GM19455 (cell line): ENCODE data around the gene HOXD8.

ENCODE experiments used
- ATAC-seq: cut with Tn5 transposase; IDR thresholded peaks from one replicate; pipeline ENCODE4 v1.9.1; 2021; ENCODE audit not compliant: unreplicated experiment

Gene HOXD8

DNA sequence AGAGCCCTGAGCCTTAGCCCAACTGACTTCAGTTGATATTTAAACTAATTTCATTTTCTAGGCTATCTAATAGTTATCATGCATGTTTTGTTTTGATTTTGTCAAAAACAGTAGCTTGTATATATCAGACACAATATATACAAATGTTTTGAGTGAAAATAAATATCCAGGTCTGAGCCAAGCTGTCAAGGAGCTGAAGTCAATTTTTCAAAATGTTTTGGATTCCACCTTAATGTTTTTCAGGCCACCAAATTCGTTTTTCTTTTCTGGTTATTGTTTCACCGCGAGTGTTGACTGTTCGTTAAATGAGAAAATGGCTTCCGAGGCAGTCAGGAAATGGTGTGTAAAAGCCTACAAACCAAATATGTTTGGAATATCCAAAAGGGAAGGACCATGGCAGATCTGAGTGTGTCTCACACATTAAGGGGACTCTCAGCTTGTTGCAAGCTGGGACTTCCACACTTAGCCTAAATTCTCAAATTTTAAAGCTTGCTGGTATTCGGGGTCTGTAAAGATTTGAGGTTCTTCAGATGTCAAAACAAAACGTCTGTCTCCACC is 27.1 kb upstream of the HOXD8 start:
- ATAC-seq = no peak

DNA sequence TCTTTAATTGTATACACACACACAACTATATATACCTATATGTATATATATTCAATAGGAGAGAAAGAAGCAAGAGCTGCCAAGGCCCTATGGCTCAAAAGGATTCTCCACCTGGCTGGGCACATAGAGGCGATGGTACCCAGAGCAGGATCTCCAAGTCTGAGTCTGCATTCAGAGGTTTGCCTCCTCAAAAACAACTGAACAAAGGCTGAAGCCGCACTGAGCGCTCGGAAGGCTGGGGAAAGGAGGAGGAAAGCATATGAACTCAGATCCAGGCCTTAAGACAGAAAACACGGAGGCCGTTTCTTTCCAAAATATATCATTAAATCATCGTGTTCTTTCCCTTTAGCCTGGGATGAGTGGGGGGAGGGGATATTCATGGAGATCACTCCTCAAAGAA is 26.3 kb upstream of the HOXD8 start:
- no peak for ATAC-seq

DNA sequence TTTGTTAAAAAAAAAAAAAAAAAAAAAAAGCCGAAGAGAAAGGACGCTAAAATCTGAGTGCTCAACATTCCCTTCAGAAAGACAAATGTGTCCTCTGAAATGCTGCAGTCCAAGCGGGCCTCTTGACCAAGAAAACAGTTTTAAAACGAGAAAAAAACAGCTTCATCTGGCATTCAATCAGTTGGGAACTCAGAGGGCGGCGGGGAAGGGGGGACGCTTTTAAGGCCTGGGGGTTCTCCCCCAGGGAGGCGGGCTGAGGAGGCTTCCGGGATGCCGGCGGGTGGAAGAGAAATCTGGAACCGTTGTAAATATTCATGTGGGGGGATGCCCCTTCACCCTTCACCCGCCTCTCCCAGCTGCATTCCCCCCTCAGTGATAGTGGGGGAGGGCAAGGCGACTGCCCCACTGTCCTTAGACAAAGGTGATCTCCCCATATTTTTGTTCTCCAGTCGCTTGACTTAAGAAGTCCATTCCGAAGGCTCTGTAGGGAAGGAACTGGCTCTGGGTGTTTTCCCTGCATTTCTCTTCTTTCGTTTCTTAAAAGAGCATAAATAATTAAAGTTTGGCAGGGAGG is 25.7 kb upstream of the HOXD8 start:
- no peak for ATAC-seq

DNA sequence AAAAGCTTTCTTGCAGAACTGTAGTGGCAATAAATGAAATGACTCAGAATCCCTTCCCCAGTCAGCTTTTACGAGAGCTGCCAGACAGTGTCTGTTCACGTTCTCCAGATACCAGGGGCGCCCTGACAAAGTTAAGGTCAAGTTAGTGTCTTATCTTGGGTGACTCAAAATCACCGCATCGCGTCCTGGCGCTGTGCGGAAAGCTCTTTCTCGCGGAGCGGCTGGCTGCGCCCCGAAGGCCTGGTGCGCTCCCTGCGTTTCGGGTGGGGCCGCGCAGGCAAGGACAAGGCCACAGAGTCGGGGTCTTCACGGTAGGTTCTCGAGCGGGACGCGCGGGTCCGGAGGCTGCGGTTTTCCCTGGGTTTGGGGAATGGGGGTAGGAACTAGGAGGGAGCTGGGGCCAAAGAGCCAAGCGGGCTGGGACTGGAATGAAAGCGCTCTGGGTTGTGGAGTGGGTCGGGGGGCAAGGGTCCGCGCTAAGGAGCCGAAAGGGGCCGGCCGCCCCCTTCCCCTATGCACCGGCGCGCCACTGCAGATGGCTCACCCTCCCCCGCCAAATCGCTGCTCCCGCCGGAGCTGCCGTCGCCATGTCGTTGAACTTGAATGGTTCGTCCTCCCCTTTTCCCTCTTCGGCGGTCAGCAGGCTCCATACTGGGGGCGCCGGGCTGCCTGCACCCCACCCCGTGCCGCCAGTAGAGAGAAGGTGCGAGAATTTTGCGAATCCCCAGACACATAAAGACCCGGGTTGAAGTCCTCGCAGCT is 25.0 kb upstream of the HOXD8 start:
- ATAC-seq = no peak

DNA sequence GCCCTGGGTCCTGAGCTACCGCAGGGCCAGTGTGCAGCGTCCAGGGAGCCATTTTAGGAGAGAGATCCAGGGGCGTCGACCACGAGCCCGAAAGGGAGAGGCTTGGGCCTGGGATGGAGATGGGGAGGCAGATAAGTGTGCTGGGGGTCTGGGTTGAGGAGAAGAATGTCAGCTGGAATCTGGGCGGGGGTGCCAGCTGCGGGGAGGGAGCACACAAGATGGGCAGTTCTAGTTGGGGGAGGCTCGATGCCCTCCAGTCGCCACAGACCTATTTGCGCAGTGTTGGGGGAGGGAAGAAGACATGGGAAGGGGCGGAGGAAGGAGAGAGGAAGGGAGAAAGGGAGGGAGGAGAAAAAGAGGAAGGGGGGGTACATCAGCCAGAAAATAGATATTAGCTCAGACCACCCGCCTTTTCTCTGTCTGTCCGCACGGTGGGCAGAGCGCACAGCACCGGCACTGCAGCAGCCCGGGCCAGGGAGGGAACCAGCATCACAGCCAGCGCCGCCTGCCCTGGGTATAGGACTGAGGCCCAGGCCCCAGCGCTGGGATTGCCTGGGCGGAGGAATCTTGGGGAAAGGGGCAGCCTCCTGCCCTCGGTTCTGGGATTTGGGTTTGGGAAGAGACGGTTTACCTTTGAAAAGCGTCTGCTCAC is 24.3 kb upstream of the HOXD8 start:
- ATAC-seq = no peak

DNA sequence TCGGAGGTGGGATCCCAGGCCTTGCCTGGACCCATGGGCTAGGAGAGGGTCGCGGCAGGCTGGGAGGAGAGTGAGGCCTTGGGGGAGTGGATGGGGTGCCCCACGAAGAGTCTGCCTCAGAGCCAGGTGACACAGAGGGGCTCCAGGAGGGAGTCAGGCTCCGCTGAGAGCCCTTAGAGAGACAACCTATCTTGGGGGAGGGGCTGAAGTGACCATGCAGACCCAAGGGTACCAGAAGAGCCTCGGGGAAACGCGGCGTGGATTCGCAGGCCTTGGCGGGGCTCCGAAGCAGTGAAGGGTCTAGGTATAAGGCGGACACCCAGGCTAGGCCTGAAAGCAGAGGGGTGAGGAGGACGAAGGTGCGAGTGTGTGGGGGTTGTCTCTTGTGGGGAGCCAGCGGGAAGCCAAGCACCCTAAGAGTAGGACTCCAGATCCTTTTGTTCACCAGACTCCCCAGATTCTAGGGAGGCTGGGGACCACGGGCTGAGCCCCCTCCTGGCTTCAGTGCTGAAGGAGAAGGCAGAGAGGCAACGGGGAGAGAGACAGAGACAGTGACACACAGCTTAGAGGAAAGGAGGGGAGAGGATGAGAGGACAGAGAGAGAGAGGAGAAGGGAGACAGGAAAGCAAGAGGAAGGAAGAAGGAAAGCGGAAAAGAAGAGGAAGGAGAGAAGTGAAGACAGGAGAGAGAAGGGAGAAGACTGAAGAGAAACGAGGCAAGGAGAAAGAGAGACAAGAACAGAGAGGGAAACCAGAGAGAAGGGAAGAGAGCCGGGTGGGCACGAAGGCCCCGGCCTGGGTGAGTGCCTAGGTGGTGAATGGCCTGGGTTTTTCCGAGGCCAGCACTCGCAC is 23.6 kb upstream of the HOXD8 start:
- no peak for ATAC-seq

DNA sequence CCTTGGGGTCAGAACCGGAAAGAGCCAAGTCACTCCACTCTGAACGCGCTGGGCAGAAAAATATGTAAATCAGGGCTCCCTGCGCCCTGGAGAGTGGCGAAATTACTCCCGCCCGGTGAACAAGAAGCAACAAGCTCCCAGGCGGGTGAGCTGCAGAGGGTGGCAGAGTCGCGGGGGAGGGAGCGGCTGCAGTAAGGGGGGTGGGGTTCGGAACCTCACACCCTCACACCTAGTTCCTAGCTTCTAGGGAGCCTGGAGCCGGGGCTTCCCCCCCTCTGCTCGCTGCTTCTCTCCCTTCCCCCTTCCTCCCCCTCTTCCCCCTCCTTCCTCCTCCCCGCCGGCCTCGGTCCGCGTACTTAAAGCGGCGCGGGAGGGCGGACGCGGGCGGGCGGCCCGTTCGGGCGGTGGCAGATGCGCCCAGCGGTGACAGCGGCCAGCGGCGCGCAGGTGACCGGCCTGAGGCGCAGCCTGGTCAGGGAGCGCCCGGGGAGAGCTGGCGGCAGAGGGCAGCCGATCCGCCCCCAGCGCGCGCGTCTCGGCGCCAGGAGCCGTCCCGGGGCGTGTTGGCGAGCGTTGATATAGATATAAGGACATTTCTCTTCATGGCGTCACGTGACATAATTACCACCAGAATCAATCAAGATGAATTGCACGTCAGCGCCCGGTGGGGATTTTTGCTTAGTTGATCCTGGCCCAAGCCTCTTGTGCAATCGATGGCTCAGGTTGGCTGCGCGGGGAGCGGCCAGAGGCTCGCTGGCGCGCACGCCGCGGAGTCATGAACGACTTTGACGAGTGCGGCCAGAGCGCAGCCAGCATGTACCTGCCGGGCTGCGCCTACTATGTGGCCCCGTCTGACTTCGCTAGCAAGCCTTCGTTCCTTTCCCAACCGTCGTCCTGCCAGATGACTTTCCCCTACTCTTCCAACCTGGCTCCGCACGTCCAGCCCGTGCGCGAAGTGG is 22.6 kb upstream of the HOXD8 start, which contains the start of gene HOXD11:
HOXD11 (plus strand) TSS at position 700 of the 959 bp plus-strand sequence; CDS start at position 776, 76 bp downstream.
- ATAC-seq = no peak

DNA sequence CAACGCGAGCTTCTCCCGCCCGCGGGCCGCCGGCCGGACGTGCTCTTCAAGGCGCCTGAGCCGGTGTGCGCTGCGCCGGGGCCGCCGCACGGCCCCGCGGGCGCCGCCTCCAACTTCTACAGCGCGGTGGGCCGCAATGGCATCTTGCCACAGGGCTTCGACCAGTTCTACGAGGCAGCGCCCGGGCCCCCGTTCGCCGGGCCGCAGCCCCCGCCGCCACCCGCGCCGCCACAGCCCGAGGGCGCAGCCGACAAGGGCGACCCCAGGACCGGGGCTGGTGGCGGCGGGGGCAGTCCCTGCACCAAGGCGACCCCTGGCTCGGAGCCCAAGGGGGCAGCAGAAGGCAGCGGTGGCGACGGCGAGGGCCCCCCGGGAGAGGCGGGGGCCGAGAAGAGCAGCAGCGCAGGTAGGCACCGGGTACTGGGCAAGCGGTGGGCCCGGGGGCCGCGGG is 21.7 kb upstream of the HOXD8 start:
- ATAC-seq = no peak

DNA sequence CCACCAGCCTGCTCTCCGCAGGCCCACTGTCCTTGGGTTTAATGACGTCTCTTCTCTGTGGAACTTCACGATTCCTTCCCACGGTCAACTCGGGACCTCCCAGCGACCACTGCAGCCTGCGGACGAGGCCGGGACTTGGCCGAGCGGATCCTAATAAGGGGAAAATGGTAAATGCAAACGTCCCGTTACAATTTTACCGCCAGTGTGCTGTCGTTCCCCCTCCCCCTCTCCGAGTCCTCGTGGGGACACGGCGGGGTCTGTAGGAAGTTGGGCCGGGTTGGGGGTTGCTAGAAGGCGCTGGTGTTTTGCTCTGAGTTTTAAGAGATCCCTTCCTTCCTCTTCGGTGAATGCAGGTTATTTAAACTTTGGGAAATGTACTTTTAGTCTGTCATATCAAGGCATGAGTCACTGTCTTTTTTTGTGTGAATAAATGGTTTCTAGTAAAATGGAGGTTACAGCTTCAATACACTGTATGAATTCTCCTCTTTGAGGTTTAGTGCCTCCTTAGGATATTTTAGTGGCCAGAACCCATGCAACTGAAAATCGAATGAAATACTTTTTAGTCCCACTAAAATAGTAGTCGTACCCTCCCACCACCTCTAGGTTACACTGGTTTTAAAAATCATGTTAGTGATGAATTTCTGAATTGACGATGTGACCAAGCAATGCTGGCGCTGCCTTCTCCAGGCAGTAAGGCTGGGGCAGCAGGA is 20.2 kb upstream of the HOXD8 start:
- ATAC-seq = no peak

DNA sequence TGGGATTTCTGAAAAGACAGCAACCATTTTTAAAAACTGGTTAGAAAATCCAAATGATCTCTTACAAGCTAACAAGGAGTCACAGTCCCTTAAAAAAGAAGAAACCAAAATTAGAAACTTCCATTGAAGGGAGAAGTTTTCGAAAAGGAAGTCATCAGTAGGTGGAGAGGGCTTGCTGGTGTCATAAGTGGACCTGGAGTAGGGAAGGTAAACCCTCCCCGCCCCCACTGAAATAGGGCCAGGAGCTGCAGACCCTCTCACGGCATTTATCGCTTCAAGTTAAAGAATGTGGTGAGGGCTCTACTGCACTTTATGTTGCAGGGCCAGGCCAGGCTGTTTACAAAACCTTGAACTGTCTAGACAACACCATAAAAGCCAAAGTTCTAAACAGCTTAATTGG is 19.6 kb upstream of the HOXD8 start:
- ATAC-seq = no peak

DNA sequence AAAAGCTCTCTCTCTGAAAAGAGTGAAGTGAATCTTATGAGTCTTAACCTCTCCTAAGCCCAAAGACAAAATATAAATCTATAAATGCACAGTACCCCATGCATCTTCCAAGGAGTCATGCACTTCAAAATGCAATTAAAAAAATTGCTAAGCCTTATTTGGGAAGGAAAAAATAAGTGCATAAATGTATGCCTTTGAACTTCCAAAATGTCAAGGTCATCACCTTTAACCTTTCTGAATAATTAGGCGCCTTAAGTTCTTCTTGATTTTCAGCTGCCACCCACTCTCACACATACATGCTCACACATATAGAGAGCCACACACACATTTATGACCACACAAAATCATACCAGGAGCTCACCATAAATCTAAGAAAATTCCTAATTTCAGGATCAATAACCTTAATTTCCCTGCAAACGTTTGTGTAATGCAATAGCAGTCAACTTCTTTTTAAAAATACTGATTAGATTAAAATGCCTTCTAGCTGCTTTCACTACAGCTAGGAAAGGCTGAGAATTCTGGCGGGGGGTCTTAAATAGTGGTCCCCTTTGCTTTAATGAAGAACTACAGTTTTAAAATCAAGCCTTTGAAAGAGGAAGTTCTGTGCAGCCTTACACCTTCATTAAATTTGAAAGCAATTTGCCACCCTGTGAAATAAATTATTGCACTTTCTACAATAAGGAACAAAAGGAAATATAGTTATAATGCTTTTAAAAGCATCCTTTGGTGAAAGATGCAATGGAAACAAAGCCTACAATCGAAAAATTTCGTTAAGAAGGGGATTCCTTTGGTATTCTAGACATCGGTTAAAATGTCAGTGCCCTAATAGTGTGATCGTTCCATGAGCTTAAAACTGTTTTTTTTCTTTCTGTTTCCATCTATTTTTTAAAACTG is 18.8 kb upstream of the HOXD8 start:
- ATAC-seq = no peak

DNA sequence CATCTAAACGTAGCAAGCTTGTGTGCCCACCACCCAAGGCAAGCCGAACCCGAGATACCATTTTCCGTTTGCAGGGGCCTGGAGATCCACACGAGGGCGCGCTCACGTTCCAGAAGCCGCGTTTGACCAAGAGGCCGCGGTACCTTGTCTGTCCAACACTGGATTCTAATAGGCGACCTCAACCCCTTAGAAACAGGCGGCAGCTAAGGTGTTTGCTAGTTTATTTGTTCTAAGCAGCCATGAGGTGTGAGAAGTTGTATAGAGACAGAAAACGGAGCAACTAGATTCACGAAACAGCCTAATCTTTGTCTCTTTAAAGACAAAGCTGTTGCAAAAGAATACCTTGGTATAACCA is 18.2 kb upstream of the HOXD8 start:
- ATAC-seq = no peak

DNA sequence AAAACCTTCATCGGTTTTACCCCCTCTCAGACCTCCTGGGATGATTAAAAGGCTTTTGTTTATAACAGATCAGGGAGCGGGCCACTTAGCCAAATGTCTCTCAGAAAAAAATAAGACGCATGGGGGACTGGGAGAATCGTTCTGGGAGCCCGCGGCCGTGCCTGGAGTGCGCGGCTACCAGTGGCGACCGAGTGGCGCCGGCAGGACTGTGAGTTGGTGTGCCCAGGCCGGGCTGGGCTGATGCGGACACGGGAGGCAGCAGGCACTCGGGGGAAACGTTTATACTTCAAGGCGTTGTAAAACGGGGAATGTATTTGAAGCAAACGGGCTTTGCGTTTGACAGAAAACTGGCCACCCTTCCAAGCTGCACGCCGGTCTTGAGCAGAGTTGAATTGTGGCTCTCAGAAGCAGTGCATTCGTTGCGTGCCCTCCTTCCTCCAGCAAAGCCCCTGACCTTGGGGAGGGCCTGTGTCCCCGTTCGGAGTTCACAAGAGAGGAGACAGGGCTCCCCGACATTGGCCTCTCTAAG is 17.6 kb upstream of the HOXD8 start:
- no peak for ATAC-seq

DNA sequence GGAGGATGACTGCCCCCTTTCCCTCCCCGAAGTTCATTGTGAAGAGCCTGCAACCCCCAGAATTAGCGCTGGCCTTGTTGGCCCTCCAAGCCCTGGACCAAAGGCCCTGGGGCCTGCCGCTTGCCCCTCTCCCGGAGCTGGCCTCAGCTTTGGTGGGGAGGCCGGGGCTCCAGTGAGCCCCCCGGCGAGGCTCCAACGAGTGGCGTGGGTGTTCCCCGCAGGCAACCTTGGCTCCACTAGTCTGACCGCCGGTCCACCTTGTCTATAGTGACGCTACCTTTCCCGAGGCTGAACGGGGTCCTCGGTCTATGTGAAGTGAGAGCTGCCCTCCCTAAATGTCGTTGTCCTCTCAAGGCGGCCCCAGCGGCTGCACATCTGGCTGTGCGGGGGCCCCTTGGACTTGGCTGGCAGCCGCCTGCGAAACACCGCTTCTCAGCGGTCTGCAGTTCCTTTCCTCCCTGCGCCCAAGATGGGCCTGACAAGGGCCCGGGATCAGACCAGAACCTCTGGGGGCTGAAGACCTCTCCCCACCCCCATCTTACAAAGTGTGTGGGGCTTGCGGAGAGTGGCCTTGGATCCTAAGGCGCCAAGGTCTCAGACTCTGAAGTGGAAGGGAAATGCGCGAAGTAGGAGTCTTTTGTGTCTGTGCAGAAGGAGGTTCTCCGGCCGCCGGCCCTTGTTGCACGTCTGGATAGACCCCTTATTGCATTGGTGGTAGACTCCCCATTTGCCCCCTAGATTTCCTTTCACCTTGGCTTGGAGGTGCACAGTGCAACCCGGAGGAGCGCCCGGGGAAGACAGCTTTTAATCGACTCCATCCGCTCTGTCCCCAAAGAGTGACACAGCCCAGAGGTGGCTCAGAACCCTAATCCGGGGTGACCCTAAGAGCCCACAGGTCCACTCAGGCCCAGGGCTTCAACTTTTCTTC is 16.9 kb upstream of the HOXD8 start:
- no peak for ATAC-seq

DNA sequence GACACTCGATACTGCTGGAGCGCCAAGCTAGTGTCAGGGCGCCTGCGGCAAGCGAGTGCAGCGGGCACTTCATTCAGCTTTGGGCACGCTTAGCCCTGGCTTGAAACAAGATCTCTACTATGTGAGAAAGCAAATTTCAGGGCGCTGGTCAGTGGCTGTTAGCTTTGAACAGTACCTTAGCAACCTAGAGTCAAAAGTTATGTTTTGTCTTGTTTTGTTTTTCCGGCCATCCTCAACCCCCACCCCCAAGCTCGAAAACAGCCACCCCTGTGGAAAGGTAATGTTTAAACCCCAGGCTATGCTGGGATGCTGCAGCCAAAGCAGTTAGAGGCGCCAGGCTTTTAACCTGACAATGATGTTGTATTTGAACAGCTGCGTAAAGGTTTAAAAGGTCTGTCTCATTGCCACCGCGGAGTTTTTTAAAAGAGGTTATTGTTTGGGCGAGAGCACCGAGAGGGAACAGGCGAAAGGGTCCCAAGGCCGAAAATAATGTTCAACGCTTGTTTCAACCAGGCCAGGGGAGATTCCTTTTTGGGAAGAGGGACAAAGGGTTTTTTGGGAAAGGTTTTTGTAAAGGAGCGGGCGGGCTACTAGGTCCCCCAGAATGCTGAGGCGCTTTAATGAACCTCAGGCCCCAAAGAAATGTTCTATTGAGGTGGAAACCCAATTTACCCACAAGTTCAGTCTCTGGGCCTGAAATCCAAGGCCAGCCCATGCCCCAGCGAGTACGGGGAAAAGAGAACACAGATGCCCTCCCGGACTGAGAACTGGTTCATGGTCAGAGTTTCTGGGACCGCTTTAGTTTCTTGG is 15.2 kb upstream of the HOXD8 start:
- ATAC-seq = no peak

DNA sequence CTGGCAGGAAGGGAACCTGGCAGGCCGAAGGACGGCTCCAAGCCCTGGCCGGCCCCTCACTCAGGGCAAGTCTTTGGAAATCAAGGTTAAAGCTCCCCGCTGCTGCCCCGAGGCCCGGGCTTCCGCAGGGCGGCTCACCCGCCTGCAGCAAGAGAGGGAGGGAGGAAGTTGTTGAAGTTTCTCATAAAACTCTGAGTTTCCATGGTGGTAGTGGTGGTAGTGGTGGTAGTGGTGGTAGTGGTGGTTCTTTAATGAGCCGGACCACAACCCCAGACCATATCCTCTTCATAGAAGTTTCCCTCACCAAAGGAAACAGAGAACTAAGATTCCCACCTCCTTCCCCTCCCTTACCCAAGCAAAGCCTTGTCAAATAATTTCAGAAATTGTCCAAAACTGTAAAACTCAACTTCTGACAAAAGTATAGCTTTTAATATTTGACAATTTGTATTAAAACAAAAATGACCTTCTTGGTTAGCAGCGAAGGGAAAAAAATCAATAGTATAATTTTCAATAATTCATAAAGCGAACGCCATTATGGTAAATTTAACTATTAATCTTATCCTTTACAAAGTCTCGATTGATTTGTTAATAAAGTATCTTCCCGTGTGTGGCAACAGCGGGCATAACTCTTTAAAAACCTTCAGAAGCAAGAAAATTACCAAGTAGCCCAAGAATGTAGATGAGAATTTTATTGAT is 14.4 kb upstream of the HOXD8 start:
- no peak for ATAC-seq
